Cardiac fibroblast (primary cell): ENCODE results near the gene MUCL1.

Experiments
- DNase-seq, 2 donors: peaks; one replicate each; pipeline versions ENCODE4 v3.0.0 to v3.0.0-alpha.2; 2010; ENCODE audit warnings: low read depth in 2 of 2
- H3K4me3 ChIP-seq, 2 donors: replicated peaks in 1 of 2; 1 replicate in 1 of 2; 2 replicates in 1 of 2; pipeline ENCODE4 v1.5.1; 2011; ENCODE audit warnings: low read depth in 2 of 2, low read length in 2 of 2, mild to moderate bottlenecking in 2 of 2, moderate library complexity in 1 of 2
- CTCF ChIP-seq: IDR thresholded peaks from one replicate; pipeline ENCODE4 v1.5.1; 2011; ENCODE audit warnings: low read depth, mild to moderate bottlenecking, low read length, inconsistent platforms

MUCL1 gene

DNA sequence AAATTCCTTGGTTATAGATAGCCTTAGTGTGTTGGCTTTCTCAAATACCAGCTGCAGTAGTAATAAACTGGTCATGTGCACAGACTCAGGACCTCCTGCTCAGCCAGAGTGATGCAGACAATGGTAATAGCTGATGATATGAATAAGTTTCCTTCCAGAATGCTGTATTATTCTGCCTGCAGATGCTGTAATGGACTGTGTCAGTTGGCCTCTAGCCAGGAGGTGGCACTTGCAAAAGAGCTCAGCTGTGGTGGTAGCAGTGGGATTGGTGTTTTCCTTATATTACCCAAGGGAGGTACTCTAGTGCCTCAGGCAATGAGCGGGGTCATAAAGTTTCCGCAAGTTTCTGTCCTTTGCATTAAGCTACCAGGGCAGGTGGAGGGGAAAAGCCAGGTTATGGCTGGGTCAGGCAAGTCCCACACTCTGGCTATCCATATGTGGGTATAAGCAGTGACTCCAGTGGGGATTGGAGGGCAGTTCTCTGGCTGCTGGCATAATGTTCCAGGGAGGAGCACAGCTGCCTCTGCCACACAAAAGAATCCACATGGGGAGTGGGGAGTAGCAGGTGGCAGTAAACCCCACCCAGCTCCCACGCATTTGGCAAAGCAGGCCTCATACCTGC is 14.0 kb upstream of the MUCL1 start:
- no peak for TF ChIP-seq CTCF
- DNase-seq: no peak
- H3K4me3 ChIP-seq: no peak overlapping the region

- DNase-seq: no peak
- no peak overlapping the region for H3K4me3 ChIP-seq
- no peak for TF ChIP-seq CTCF
Measured at GRCh38 chr12:54857406-54857805, 3.1 kb downstream of the MUCL1 start.

DNA sequence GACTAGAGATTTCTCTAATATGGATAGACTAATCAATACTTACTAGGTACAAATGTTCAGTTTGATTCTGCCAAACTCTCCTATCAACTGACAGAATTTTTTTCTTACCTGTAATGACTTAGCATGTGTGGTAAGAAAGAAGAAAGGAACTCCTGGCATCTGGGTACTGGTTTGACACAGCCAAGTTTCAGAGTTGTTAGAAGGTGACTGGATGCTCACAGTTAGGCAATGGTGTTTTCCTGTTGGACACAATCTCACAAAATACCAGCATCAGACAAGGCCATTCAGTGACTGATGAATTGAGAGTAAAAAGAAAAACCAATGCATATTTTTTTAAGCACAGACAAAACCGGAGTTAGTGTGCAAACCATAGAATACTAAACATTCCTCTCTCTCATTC is 4.2 kb downstream of the MUCL1 start:
- H3K4me3 ChIP-seq: no peak overlapping the region
- no peak for TF ChIP-seq CTCF
- DNase-seq: no peak

GRCh38 chr12:54859502-54859901 is 5.2 kb downstream of the MUCL1 start:
- TF ChIP-seq CTCF: no peak
- H3K4me3 ChIP-seq: no peak overlapping the region
- DNase-seq: no peak

- no peak for TF ChIP-seq CTCF
- DNase-seq: no peak
- no peak overlapping the region for H3K4me3 ChIP-seq
Measured at GRCh38 chr12:54861927-54862326, 7.6 kb downstream of the MUCL1 start.

DNA sequence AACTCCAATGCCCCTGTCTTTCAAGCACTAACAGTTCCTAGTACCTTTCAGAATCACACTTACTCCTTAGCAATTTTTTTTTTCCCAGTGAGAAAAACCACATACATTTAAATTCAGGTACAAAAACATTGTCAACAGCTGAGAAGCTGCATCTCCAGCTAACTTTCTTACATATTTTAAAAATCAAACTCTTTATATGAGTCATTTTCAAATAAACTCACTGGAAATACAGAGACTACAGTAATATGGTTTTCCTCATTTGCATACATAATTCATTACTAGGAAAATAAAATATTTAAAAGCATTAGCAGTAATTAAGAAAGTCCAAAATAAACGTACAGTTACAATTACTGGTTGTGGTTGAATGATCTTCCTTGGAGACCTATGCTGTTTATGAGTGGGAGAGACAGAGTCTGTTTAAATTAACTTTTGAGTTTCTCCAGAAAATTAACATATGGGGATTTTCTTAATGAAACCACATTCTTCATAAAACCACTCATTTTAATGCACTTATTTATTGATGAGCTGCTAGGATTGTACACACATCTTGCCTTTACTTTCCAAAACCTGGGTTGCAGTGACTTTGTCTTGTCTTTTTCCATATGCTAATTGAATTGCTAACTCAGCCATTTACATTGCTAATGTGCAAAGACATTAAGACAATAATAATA is 9.8 kb downstream of the MUCL1 start:
- H3K4me3 ChIP-seq: no peak overlapping the region
- TF ChIP-seq CTCF: no peak
- DNase-seq: no peak
